ENCODE results near the gene MIPOL1.

The MIPOL1 gene

GRCh38 chr14:37601865-37602264, 404.1 kb downstream of the MIPOL1 start:
- no peak for TF ChIP-seq POLR2A (IDR thresholded peaks at IDR 0.05; ENCODE audit: low read depth, low read length)
- FAIRE-seq = no peak
- DNase-seq (ENCODE audit: insufficient read length) = no peak
